Hematopoietic multipotent progenitor cell treated with erythropoietin and hydrocortisone succinate and interleukin-3 and kit ligand, for 17 days (in vitro differentiated cells): ENCODE data around the gene ZXDC.

ENCODE experiments used
- DNase-seq: peaks from one replicate; pipeline ENCODE4 v3.0.0-alpha.2; 2015; ENCODE audit warnings: low spot score

Gene ZXDC

DNA sequence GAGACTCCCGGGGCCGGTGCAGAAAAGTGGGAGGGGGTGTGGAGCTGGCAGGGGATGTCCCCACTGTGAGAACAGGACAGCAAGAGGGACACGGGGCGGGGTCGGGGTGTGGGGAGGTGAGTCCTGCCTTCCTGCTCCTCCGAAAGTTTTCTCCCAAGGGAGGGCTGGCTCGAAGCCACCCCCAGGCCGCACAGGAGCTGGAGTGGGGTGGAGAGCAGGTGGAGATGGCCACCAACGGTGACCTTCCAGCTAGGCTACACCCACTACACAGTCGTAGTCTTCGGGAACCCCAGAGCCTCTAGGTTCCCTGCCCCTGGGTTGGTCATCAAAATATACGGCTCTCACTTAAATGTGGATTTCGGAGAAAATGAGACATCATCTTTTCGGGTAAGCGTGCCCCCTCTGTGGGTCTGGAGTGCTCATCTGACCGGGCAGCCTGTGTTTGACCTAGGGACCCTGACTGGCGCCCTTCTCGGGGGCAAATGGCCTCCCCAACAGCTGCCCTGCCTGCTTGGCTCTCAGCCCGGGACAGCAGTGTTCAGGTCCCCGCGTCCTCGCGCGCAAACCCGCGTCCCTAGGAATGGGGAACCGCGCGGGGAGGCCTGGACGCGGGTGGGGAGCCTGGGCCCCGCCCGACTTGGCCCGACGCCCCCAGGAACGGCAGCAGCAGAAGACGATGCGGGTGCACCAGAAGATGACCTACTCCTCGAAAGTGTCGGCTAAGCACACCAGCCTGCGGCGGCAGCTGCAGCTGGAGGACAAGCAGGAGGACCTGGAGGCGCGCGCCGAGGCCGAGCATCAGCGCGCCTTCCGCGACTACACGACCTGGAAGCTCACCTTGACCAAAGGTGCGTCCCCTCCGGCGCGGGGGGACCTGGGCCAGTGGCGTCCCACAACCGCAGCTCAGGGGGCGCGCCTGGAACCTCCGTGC, 59.8 kb downstream of the ZXDC start:
- DNase-seq = no peak

DNA sequence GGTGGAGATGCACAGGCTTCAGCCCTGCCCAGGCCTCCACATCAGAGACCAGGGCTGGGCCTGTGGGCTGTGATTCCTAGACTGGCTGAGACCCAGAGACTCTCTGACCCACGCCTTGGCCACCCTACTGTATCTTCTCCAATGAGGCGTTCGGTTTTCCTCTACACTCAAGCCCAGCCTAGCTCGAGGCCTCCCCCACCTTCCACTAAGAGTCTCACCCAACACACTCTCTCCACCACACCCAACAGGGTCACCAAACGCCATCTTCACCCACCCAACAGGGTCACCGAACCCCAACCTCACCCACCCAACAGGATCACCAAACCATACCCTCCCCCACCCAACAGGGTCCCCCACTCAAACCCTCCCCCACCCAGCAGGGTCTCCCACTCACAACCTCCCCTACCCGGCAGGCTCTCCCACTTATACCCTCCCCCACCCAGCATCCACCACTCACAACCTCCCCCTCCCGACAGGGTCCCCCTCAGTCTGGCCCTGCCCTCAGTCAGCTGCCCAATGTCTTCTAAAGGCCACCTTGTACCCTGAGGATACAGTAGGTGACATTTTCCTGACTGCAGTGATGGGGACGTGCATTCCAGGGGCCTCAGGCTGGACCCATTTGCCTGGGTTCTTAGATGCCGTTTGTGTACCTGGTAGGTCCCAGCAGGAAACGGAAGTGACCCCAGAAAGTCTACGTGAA, 60.6 kb downstream of the ZXDC start:
- no peak for DNase-seq

GRCh38 chr3:126414406-126414805, 61.3 kb downstream of the ZXDC start:
- no peak for DNase-seq

DNA sequence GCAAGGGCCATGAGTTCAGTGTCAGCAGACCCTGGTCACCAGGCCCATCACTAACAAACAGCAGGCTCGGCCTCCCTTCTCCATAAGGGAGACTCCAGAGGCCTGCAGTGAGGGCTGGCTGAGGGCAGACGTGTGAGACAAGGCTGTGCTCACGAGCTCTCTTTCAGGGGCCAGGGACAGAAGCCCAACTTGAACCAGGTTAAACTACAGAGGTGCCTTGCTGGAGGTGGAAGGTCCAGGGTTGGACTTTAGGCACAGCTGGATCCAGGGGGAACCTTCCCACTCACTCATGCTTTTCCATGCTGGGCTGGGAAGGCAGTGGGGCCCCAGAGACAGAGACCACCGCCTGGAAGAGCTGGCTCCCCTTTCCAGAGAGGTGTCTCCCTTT, 62.0 kb downstream of the ZXDC start:
- DNase-seq = no peak

DNA sequence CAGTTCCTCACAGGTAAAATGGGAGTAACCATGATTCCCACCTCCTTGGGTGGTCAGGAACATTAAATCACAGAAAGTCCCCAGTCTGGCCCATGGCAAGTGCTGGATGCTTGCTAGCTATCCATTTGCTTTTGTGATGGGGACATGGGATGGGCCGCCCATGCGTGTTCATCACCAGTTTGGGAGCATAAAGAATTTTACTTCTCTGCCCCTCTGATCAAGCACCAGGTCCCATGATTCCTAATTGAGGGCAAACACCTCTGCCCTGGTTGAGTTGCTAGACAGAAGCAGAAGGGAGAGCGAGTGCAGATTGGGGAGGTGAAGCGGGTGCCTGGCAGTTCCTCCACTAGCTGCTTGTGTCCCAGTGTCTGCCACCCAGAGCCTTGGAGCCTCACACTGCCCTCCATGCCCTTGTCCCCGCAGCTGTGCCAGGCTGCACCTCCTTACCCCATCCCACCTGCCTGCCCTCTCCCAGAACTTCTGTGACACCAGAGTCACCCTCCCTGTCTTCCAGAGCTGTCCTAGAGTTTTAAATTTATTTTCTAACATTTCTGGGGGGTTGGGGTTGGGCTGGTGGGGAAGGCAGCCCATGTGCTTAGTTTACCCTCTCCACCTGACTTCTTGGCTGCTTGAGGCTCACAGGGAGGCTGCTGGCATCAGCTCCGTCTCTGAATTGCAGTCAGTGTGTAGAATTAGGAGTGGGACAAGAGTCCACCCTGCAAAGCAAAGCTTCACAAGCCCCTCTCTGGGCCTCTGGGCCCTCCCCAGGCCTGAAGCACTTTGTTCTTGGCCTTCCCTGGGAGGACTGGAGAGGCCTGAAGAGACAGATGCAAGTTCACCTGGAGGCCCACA, 62.6 kb downstream of the ZXDC start:
- DNase-seq = no peak

- no peak for DNase-seq
These were observed 67.6 kb downstream of the ZXDC start for GRCh38 chr3:126408099-126408498.

- DNase-seq = no peak
These were observed 68.2 kb downstream of the ZXDC start for GRCh38 chr3:126407412-126408044.

GRCh38 chr3:126406389-126407296, 69.0 kb downstream of the ZXDC start:
- no peak for DNase-seq

- no peak for DNase-seq
These were observed 72.9 kb downstream of the ZXDC start for GRCh38 chr3:126402666-126403302.

- DNase-seq = no peak
These were observed 73.5 kb downstream of the ZXDC start for GRCh38 chr3:126402178-126402577.

DNA sequence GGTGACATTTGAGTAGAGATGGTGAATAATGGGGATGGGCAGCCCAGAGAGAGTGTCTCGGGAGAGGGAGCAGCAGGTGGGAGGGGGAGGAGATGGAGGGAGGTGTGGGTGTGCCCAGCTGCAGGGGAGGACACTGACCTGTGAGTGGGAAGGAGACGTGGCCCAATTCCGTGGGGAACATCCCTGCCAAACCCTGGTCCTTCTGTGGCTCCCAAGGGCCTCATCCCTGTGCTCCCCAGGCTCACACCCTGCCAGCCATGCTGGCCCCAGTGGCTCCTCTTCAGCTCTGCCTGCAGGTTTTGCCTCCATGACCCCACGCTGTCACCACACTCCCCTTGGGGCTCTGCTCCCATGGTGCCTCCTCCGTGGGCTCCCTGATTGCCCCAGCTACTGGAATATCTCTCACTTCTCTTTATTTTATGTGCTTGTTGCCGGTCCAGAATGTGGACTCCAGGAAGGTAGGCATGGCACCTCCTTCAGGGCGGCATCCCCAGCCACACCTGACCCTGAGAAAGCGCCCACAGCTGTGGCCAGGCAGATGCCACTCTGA, 74.0 kb downstream of the ZXDC start:
- DNase-seq = no peak

DNA sequence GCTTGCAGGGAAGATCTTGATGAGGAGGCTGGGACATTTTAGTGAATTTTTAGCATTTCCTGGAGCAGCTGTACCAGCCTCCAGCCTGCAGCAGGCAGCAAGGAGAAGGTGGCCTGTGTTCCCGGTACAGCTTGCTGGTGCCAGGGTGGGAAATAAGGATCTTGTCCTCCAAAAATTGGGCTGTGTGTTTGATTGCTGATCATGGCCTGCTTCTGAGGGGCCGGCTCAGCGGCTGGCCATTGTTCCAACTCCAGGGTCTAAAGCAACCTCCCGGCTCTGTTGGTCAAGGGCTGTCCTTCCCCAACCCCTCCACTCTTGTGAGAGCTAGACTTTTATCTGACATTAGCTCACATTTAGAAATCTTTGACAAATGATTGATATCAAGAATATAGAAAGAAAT, 75.9 kb downstream of the ZXDC start:
- no peak for DNase-seq

- no peak for DNase-seq
These were observed 76.3 kb downstream of the ZXDC start for GRCh38 chr3:126399351-126399735.

GRCh38 chr3:126398423-126399350, 77.0 kb downstream of the ZXDC start:
- no peak for DNase-seq

DNA sequence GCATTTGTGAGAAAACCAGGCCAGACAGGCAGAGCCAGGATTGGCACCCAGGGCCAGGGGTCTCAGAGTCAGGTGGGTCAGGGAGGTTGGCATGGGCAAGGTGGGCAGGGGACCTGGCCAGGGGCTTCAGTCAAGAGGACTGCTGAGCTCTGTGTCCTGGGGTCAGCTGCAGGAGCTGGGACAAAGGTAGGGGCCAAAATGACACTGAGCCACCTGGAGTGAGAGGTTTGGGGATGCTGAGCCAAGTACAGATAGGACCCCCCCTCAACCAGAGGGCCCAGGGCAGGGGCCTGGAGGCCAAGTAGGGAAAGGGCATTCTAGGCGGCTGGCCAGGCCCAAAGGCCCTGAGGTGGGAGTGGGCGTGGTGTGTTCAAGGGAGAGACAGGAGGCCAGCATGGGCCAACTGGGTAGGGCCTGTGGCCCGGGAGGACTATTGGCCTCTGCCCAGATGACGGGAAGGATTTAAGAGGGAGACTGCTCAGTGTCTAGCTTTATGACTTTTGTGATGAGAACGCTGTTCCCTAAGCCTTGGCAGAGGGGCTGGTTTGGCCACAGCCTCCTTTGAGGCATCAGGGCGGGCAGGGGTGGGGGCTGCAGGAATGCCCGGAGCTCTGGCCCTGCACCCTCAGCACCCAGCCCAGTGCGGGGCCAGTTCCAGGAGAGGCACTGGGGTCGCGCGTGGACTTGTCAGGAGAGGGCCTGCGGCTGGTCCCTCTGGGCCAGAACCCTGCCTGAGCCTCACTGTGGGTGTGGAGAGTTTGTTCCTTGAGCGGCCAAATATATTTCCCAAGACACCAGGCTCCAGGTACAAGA, 77.9 kb downstream of the ZXDC start:
- no peak for DNase-seq

DNA sequence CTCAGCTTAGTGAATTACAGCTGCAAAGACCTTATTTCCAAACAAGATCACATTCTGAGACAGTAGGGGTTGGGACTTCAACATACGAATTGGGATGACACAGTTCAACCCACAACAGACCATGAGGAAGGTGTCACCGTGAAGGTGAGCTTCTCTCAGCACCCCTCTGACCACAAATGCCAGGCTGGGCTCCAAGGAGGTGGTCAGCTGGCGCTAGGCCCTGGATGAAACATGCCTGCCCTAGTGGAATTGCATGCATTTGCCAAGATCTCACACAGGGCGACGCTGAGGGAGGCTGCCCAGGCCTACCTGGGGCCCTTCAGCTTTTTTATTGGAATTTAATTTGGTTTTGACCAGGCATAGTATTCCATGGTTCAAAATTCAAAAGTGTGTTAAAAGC, 79.2 kb downstream of the ZXDC start:
- DNase-seq = no peak

DNA sequence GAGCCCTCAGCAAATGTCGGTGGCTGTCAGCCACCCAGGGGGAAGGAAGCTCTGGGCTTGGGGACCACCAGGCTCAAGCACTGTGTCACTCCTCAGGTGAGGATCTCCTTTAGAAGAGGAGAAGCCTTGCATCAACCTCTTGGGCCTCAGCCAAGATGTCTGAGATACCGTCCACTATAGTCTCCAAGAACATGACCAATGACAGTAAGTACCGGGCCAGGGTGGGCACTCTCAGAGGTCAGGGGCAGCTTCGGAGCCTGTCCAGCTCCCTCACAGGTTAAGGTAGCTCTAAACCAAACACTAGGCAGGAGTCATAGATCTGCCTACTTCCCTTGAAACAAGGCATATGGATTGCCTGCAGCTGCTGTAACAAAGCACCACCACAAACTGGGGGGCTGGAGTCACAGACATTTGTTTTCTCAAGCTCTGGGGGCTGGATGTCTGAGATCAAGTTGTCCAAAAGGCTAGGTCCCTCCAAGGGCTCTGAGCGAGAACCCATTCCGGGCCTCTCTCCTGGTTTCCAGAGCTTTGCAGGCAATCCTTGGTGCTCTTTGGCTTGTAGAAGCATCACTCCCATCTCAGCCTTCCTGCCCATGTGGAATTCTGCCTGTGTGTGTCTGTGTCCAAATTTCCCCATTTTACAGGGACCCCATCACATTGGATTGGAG, 79.7 kb downstream of the ZXDC start:
- no peak for DNase-seq

DNA sequence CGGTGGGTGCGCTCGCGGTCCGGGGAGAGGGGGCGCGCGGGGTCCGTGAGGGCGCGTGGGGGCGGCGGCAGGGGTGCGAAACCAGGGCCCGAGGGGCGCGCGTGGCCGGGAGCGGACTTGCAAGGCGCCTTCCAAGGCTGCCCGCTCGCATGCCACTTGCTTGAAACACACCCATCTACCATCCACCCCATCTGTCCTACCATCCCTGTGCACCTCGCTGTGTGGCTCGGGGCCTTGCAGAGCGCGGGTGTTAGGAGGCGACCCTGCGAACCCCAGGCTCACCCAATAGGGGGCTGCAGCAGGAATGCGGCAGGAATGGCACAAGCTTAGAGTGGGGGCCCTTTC, 80.7 kb downstream of the ZXDC start:
- no peak for DNase-seq
